ENCODE results near the gene LCN9.

DNA sequence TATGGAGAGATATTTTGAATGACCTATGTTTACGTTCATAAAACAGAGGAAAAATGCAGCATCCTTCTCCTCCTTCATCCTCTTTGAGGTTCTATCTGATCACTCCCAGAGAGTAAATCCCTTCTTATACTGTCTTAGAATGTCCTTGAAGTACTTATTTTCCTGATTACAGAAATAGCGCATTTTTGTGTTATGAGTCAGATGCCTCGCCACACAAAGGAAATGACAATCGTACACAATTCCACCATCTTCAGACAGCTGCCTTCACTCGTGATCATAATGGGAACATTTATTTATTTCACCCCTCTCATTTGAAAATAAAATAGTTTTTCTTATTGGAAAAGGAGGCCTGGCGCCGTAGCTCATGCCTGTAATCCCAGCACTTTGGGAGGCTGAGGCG, 21.4 kb upstream of the LCN9 start:
- TF ChIP-seq POLR2A (IDR thresholded peaks at IDR 0.05; ENCODE audit: low read length) (no peak), GATA1 (IDR thresholded peaks at IDR 0.05; ENCODE audit: low read depth, low read length) (no peak)
